HG03066 (cell line): ENCODE measurements around the gene RALGDS.

Source experiments
- ATAC-seq: cut with Tn5 transposase; IDR thresholded peaks from one replicate; pipeline ENCODE4 v1.9.1; 2021; ENCODE audit warnings: low read depth; ENCODE audit not compliant: unreplicated experiment

The RALGDS gene

GRCh38 chr9:133137451-133138231 lies 16.6 kb upstream of the RALGDS start:
- ATAC-seq, result no peak

GRCh38 chr9:133135146-133135745 lies 14.2 kb upstream of the RALGDS start:
- no peak for ATAC-seq

- ATAC-seq, result no peak
These were observed 13.5 kb upstream of the RALGDS start for GRCh38 chr9:133134388-133135145.

- ATAC-seq, result peak; percentile 89
These were observed 12.8 kb upstream of the RALGDS start for GRCh38 chr9:133133681-133134387.

DNA sequence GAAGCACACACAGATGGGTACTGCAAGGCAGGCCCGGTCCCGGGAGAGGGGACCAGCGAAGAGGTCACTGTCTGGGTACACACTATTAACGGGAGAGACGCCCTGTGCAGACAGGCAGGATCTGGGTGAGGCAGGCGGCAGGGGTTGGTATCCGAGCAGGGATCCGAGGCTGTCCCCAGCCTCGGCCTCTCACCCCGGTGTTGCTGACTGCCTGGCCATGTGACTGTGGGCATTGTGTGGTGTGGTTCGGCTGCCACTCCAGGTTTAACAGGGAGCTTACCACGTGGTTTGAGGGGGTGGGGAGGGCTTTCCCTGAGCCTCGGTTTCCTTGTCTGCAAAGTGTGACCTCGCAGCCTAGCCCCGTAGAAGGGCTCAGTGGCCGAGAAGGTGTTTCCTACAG lies 11.1 kb upstream of the RALGDS start:
- no peak for ATAC-seq

DNA sequence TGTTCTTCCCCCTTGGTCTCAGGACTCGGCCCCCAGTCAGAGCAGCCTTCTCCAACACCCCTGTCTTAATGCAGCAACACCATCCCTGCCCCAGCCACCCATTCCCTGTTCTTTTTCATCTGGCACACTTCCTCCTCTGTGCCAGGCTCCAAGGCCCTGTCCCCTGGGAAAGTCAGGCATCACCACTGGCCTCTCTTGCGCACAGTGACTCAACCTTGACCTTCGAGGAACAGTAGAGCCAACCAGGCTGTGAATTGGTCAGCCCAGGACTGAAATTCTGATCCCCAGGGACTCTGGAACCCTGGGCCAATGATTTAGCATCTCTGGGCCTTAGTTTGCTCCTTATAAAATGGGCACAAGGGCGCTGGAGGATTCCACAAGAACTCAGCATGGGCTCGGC lies 10.5 kb upstream of the RALGDS start:
- no peak for ATAC-seq

GRCh38 chr9:133130685-133131244 lies 9.7 kb upstream of the RALGDS start:
- no peak for ATAC-seq

GRCh38 chr9:133129001-133129795 lies 8.2 kb upstream of the RALGDS start:
- ATAC-seq, result no peak

- no peak for ATAC-seq
These were observed 7.1 kb upstream of the RALGDS start for GRCh38 chr9:133128152-133128551.

DNA sequence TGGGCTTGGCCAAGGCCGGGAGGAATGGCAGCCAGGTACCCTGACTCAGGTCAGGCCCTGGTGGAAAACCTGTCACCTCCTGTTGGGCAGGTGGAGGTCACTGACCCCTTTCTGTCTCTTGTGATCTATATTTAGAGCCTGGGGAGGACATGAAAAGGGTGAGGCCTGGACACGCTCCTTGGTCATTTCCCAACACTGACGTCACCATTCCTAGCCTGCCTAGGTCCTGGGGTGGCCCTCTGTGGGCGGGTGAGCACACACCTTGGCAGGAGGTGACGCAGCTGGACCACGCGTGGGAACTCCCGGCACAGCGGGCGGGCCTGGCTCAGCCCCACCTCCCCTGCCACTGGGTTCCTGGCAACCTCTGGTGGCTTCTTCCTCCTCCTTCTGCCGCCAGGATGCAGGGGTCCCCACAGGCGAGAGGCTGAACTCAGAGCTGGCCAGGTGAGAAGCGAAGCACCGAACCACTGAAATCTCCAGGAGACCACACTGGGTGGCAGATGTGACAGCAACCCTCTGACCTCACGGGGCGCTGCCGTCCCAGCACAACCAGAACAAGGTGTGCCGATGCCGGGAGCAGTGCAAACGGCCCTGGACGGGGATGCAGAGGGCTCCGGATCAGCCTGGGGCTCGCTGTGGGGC lies 6.4 kb upstream of the RALGDS start:
- ATAC-seq, result no peak

DNA sequence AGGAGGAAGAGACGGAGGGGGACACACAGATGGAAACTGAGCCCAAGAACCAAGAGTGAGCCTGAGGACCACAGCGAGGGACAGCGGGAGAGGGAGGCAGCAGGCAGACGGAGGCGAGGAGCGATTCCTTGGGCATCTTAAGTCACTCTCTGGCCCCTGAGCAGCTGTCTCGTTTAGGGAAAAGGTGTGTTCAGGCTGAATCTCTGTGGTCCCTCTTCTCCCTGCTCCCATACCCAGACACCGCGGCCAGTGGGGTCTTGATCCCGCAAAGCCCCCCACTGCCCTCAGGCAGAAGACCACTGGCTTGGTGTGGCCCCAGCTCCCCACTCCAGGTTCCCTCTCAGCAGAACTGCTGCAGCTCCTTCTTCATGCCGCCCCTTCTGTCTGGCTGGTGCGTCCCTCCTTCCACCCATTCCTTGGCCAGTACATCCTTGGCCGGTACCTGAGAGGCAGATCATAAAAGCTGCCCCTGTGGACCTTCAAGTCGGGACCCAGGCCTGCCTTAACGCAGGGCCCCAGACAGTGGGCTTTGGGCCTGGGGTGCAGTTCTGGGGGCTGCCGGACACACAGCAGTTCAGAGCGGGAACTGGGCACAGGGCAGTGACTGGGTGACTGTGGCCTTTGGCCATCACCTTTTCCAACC lies 5.8 kb upstream of the RALGDS start:
- no peak for ATAC-seq

- no peak for ATAC-seq
These were observed 5.1 kb upstream of the RALGDS start for GRCh38 chr9:133125941-133126696.

- no peak for ATAC-seq
These were observed 3.9 kb upstream of the RALGDS start for GRCh38 chr9:133124907-133125275.

- no peak for ATAC-seq
These were observed 3.3 kb upstream of the RALGDS start for GRCh38 chr9:133124123-133124906.

GRCh38 chr9:133122935-133123611 lies 2.0 kb upstream of the RALGDS start:
- ATAC-seq, result no peak

DNA sequence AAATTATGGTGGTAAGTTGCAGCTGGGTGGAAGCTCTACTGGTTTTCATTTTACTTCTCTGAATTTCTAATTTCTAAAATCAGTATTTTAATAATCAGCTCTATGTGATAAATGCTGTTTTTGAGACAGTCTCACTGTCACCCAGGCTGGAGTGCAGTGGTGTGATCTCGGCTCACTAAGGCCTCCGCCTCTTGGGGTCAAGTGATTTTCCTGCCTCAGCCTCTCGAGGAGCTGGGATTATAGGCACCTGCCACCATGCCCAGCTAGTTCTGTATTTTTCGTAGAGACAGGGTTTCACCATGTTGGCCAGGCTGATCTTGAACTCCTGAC lies 1.5 kb upstream of the RALGDS start:
- no peak for ATAC-seq

DNA sequence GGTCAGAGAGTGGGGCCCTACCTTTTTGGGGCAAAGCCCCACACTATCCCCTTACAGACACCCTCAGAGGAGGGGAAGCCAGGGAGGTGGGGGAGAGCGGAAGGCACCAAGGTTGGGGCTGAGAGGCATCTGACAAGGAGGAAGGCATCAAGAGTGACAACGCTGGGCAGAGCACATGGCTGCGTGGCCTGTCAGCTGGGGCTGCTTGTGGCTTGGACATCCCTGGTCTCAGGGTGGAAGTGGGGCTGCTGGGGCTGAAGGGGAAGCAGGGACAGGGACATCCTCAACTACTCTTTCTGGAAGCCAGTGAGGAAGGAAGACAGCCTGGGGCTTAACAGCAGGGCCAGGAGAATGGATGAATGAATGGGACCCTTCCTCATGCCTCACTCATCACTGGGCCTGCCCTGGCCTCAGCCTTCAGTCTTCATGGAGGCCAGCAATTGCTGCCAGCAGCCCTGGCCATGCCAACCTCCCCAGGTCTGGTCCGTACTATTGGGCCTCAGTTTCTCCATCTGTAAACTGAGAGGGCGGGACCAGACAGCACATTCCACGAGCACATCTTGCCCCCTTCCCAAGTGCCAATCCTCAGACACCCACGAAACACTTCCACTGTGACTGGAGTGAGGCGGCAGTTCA lies 993 bp upstream of the RALGDS start:
- no peak for ATAC-seq
